ENCODE measurements around the gene ILF2. TPM values are rescaled to one million over a fixed set of nuclear protein-coding genes. Genes with fewer than 3 reads are reported as not detected.

ILF2 gene
- total RNA-seq, 2 donors from 2014 or later: 116 to 122 TPM

DNA sequence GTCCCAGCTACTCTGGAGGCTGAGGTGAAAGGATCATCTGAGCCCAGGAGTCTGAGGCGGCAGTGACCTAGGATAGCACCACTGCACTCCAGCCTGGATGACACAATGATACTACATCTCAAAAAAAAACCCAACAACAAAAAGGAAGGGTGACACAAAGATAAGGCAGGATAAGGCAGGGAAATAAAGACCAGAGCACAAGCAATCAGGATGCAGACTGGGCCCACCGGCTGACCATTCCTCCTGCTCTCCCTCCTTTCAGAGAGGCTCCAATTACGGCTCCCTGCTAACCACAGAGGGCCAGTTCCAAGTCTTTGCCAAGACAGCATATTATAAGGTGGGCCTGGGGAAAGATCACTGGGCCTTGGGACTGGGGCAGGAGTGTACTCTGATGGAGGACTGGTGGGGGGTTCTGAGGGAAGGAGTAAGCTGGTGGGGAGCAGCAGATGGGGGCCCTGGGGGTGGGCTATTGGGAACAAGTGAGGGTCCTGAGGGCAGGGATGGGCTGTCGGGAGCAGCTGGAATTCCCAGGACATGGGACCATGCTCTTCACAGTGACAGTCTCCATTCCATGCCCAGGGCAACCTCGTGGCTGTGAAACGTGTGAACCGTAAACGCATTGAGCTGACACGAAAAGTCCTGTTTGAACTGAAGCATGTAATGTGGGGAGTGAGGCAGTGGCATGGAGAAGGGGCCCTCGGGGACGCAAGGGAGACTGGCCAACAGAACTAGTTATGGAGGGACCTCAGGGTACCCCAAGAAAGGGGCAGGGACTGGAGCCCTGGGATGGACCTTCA is 14.9 kb upstream of the ILF2 start:
- Histone ChIP-seq H3K27ac (no peak overlapping the region), H3K27me3 (replicated peaks; ENCODE audit: insufficient read depth) (no peaks in the 10 kb centered on the region), H3K4me1 (replicated peaks) (no peaks in the 10 kb centered on the region), H3K4me3 (no peak overlapping the region), H3K9me3 (no peaks in the 10 kb centered on the region), H3K36me3 (no peaks in the 10 kb centered on the region)
- DNase-seq (ENCODE audit: low spot score): no peak
- TF ChIP-seq POLR2AphosphoS5 (IDR thresholded peaks at IDR 0.05) (no peak), CTCF (IDR thresholded peaks at IDR 0.05) (no peak)
- intact Hi-C loops (cut with DNase I): no loop called here
- 73% methylated on average over 11 of the region's 11 CpGs for WGBS

- DNase-seq (ENCODE audit: low spot score): no peak
- no peak overlapping the region for H3K27ac ChIP-seq
- no peaks in the 10 kb centered on the region for H3K9me3 ChIP-seq
- TF ChIP-seq POLR2A (IDR thresholded peaks at IDR 0.05) (no peak), POLR2AphosphoS5 (IDR thresholded peaks at IDR 0.05) (no peak), CTCF (IDR thresholded peaks at IDR 0.05) (no peak)
- no peaks in the 10 kb centered on the region for H3K36me3 ChIP-seq
- no peak overlapping the region for H3K4me3 ChIP-seq
- 84% methylated on average over 12 of the region's 12 CpGs for WGBS
- H3K4me1 ChIP-seq (replicated peaks): no peaks in the 10 kb centered on the region
- no peaks in the 10 kb centered on the region for H3K27me3 ChIP-seq (replicated peaks; ENCODE audit: insufficient read depth)
- intact Hi-C loops (cut with DNase I): no loop called here
Observed at GRCh38 chr1:153684892-153685291, 14.1 kb upstream of the ILF2 start.

- no peaks in the 10 kb centered on the region for H3K36me3 ChIP-seq
- H3K4me1 ChIP-seq (replicated peaks): no peaks in the 10 kb centered on the region
- TF ChIP-seq POLR2A (IDR thresholded peaks at IDR 0.05) (no peak), POLR2AphosphoS5 (IDR thresholded peaks at IDR 0.05) (no peak), CTCF (IDR thresholded peaks at IDR 0.05) (no peak)
- no peak overlapping the region for H3K4me3 ChIP-seq
- H3K27ac ChIP-seq: no peak overlapping the region
- WGBS: 85% methylated on average over 5 of the region's 5 CpGs
- H3K27me3 ChIP-seq (replicated peaks; ENCODE audit: insufficient read depth): no peaks in the 10 kb centered on the region
- DNase-seq (ENCODE audit: low spot score): no peak
- intact Hi-C loops (cut with DNase I): no loop called here
- no peaks in the 10 kb centered on the region for H3K9me3 ChIP-seq
Observed at GRCh38 chr1:153683854-153684253, 13.1 kb upstream of the ILF2 start.

- no peak overlapping the region for H3K27ac ChIP-seq
- 91% methylated on average over 7 of the region's 7 CpGs for WGBS
- H3K4me3 ChIP-seq: no peak overlapping the region
- no peaks in the 10 kb centered on the region for H3K4me1 ChIP-seq (replicated peaks)
- intact Hi-C loops (cut with DNase I): no loop called here
- no peaks in the 10 kb centered on the region for H3K36me3 ChIP-seq
- H3K27me3 ChIP-seq (replicated peaks; ENCODE audit: insufficient read depth): no peaks in the 10 kb centered on the region
- no peaks in the 10 kb centered on the region for H3K9me3 ChIP-seq
- DNase-seq (ENCODE audit: low spot score): no peak
- no peak for TF ChIP-seq POLR2A (IDR thresholded peaks at IDR 0.05)
Observed at GRCh38 chr1:153682730-153683129, 11.9 kb upstream of the ILF2 start.

- Histone ChIP-seq H3K27ac (no peak overlapping the region), H3K36me3 (no peaks in the 10 kb centered on the region), H3K9me3 (no peaks in the 10 kb centered on the region), H3K4me3 (no peak overlapping the region), H3K27me3 (replicated peaks; ENCODE audit: insufficient read depth) (no peaks in the 10 kb centered on the region), H3K4me1 (replicated peaks) (no peaks in the 10 kb centered on the region)
- no peak for DNase-seq (ENCODE audit: low spot score)
- intact Hi-C loops (cut with DNase I): no loop called here
- TF ChIP-seq CTCF (IDR thresholded peaks at IDR 0.05) (no peak), POLR2A (IDR thresholded peaks at IDR 0.05) (no peak), POLR2AphosphoS5 (IDR thresholded peaks at IDR 0.05) (no peak)
- WGBS: 41% methylated on average over 10 of the region's 10 CpGs
Observed at GRCh38 chr1:153680120-153680403, 9.3 kb upstream of the ILF2 start.

All from prostate gland (tissue), 2 donors.